Choroid plexus epithelial cell (primary cell): ENCODE measurements around the gene HAND2.

ENCODE experiments used
- DNase-seq: peaks from one replicate; pipeline ENCODE4 v3.0.0-alpha.2; 2010; ENCODE audit warnings: low read depth
- H3K4me3 ChIP-seq: 2 replicates; pipeline ENCODE4 v1.5.1; 2011; ENCODE audit warnings: low read depth, mild to moderate bottlenecking, control low read depth, low read length, moderate library complexity
- CTCF ChIP-seq: conservative IDR thresholded peaks from 2 replicates; pipeline ENCODE4 v1.5.1; 2011; ENCODE audit warnings: low read depth, mild to moderate bottlenecking, control low read depth, inconsistent platforms, low read length, moderate library complexity

The HAND2 gene

GRCh38 chr4:173490817-173491528 lies 39.1 kb downstream of the HAND2 start:
- DNase-seq = peak; percentile 65
- no peak overlapping the region for H3K4me3 ChIP-seq
- no peak for TF ChIP-seq CTCF

- no peak for TF ChIP-seq CTCF
- DNase-seq = no peak
- H3K4me3 ChIP-seq = no peak overlapping the region
Measured at GRCh38 chr4:173490256-173490655, 39.8 kb downstream of the HAND2 start.

- DNase-seq = peak; percentile 41
- H3K4me3 ChIP-seq = no peak overlapping the region
- TF ChIP-seq CTCF = no peak
Measured at GRCh38 chr4:173489514-173489913, 40.5 kb downstream of the HAND2 start.

DNA sequence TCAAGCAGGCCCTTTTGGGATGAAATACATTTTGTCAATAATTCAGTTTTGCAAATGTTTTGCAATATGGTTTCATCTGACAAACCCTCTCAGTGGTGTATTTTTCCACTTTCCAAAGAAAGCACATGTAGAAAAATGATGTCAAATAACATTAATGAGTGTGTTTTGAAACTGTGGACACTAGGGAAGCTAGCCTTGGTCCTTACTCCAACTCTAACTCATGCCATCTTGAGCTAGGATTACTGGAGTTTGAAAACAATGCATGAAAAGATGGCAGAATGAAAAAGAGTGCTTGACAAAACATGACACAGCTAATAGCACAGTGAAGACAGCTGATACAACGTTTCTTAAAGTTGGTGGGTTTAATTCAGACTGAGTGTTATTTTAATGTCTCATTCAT lies 41.4 kb downstream of the HAND2 start:
- DNase-seq = no peak
- H3K4me3 ChIP-seq = no peak overlapping the region
- TF ChIP-seq CTCF = no peak

DNA sequence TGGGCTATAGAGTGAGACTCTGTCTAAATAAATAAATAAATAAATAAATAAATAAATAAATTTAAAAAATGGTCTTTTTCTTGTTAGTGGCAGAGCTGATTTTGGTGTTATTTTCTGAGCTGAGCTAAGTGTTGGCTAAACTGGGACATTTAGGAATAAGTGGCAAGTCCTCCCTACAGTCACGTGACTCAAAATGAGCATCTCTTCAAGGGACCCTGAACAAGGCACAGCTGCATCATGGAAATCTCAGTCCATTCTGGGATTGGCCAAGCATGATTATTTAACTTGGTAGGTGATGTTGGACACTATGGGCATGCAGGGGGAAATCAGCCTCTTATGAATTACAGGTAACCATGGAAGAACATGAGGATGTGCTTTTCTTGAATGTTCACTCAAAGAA lies 42.0 kb downstream of the HAND2 start:
- DNase-seq = no peak
- TF ChIP-seq CTCF = no peak

DNA sequence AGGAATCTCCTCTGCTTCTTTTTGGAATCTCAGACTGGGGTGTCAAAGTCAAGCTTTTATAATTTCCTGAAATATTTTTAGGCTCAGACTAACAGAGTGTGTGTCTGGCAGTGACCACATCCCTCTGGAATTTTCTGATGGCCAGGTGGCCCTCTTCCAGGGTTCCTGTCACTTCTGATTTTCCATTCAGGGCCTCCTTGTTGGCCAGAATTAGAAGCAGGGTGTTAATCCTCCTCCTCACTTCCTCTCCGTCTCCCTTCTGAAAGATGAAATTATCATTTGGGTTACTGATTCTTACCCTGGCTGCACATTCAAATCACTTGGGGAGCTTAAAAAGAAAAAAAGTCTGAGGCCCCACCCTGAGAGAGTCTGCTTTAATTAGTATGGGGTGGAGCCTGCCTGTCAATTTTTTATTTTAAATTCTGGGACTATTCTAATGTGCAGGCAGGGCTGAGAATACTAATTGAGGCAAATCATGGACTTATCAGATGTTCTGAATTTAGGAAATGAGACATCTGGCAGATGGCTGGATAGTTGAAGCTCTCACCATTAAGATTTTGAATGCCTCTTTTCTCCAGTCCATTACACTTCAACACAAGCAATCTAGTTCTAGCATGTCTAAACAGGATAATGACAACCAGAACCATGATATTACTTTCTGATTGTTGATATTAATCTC lies 43.2 kb downstream of the HAND2 start:
- no peak for DNase-seq
- no peak for TF ChIP-seq CTCF

More for the DNA sequence above, 42.0 kb downstream of the HAND2 start:
- no peak overlapping the region for H3K4me3 ChIP-seq

GRCh38 chr4:173485164-173485563 lies 44.9 kb downstream of the HAND2 start:
- TF ChIP-seq CTCF = no peak
- H3K4me3 ChIP-seq = no peak overlapping the region
- no peak for DNase-seq

More for the DNA sequence above, 43.2 kb downstream of the HAND2 start:
- no peak overlapping the region for H3K4me3 ChIP-seq
